Measurements from ENCODE around the gene FAM180A.

Gene FAM180A

GRCh38 chr7:135736586-135737305 is 11.9 kb downstream of the FAM180A start:
- no peak for DNase-seq

- no peak for DNase-seq
Measured at GRCh38 chr7:135734343-135734689, 14.3 kb downstream of the FAM180A start.

GRCh38 chr7:135733603-135734342 is 14.8 kb downstream of the FAM180A start:
- no peak for DNase-seq

GRCh38 chr7:135731131-135731530 is 17.5 kb downstream of the FAM180A start:
- no peak for DNase-seq

- no peak for DNase-seq
Measured at GRCh38 chr7:135729230-135729629, 19.4 kb downstream of the FAM180A start.

GRCh38 chr7:135728136-135728669 is 20.4 kb downstream of the FAM180A start, which contains the start of gene SLC13A4:
Gene SLC13A4, minus strand, starts transcription at chr7:135728186. Its CDS starts 690 bp downstream, at chr7:135727496.
- DNase-seq = no peak

GRCh38 chr7:135726911-135727673 is 21.5 kb downstream of the FAM180A start:
- no peak for DNase-seq

- DNase-seq = no peak
Measured at GRCh38 chr7:135726276-135726788, 22.3 kb downstream of the FAM180A start.

GRCh38 chr7:135723411-135723810 is 25.2 kb downstream of the FAM180A start:
- no peak for DNase-seq

GRCh38 chr7:135721198-135721820 is 27.3 kb downstream of the FAM180A start:
- no peak for DNase-seq

GRCh38 chr7:135719688-135720087 is 28.9 kb downstream of the FAM180A start:
- no peak for DNase-seq

- DNase-seq = no peak
Measured at GRCh38 chr7:135718794-135719437, 29.7 kb downstream of the FAM180A start.

- DNase-seq = no peak
Measured at GRCh38 chr7:135718219-135718618, 30.4 kb downstream of the FAM180A start.

- DNase-seq = no peak
Measured at GRCh38 chr7:135717693-135718092, 30.9 kb downstream of the FAM180A start.

- peak; percentile 79 for DNase-seq
Measured at GRCh38 chr7:135716677-135717238, 31.9 kb downstream of the FAM180A start.

- no peak for DNase-seq
Measured at GRCh38 chr7:135715673-135716072, 32.9 kb downstream of the FAM180A start.

GRCh38 chr7:135715055-135715522 is 33.5 kb downstream of the FAM180A start:
- DNase-seq = no peak

- DNase-seq = no peak
Measured at GRCh38 chr7:135714534-135715009, 34.0 kb downstream of the FAM180A start.

- no peak for DNase-seq
Measured at GRCh38 chr7:135713836-135714470, 34.7 kb downstream of the FAM180A start.

GRCh38 chr7:135712796-135713195 is 35.8 kb downstream of the FAM180A start:
- no peak for DNase-seq
